Suprapubic skin (tissue), 4 donors: Measurements from ENCODE around the gene YY1. TPM values are rescaled to one million over a fixed set of nuclear protein-coding genes. Genes with fewer than 3 reads are reported as not detected.
"Not testable (repeated sequence)": the region's sequence is repeated elsewhere in the genome, so short reads cannot be mapped to it uniquely, and the experiment has no call there.

ENCODE experiments used
- DNase-seq, 2 donors: peaks; one replicate each; pipeline ENCODE4 v3.0.0-alpha.2; 2019; ENCODE audit warnings: low spot score in 2 of 2
- H3K27ac ChIP-seq: fragments of 200-600 bp; sonication (generic); one replicate; pipeline ENCODE4 v1.5.1; 2019
- H3K27me3 ChIP-seq: fragments of 200-600 bp; sonication (generic); one replicate; pipeline ENCODE4 v1.5.1; 2019
- H3K36me3 ChIP-seq: fragments of 200-600 bp; sonication (generic); one replicate; pipeline ENCODE4 v1.5.1; 2019
- H3K4me1 ChIP-seq: fragments of 200-600 bp; sonication (generic); one replicate; pipeline ENCODE4 v1.5.1; 2019
- H3K4me3 ChIP-seq: fragments of 200-600 bp; sonication (generic); one replicate; pipeline ENCODE4 v1.5.1; 2019; ENCODE audit warnings: mild to moderate bottlenecking
- H3K9me3 ChIP-seq: fragments of 200-600 bp; sonication (generic); one replicate; pipeline ENCODE4 v1.5.1; 2019
- CTCF ChIP-seq, 2 donors: fragments of 200-600 bp in 1 of 2; fragments of 450-650 bp in 1 of 2; sonication (generic) in 1 of 2; IDR thresholded peaks; one replicate each; pipeline ENCODE4 v1.5.1; 2016 to 2019; ENCODE audit warnings: antibody characterized with exemption in 2 of 2, mild to moderate bottlenecking in 1 of 2, moderate library complexity in 1 of 2
- EP300 ChIP-seq: sonication (generic); formaldehyde crosslinking; IDR thresholded peaks from one replicate; pipeline ENCODE4 v1.6.1; 2017; ENCODE audit warnings: antibody characterized with exemption
- POLR2A ChIP-seq, 2 donors: fragments of 450-650 bp; IDR thresholded peaks; one replicate each; pipeline ENCODE4 v1.6.1; 2017; ENCODE audit warnings: antibody characterized with exemption in 2 of 2, mild to moderate bottlenecking in 2 of 2, moderate library complexity in 2 of 2
- POLR2AphosphoS5 ChIP-seq, 3 donors: sonication (generic); formaldehyde crosslinking; IDR thresholded peaks; one replicate each; pipeline ENCODE4 v1.6.1; 2017; ENCODE audit warnings: antibody characterized with exemption in 3 of 3
- WGBS: methylation state at CpG from one replicate; pipeline ENCODE4 v1.1.5; 2018; 5-methylcytosine and 5-hydroxymethylcytosine counted together
- total RNA-seq, 4 donors: library from RNA; depleted of rRNA; stranded (reverse); fragments of >200 nt; gene quantifications; one replicate each; pipeline ENCODE4 v1.1.0, GENCODE V29; 2016

The YY1 gene
- total RNA-seq, 4 donors from 2014 or later: 42.1 to 56.3 (median 48.9) TPM

GRCh38 chr14:100281286-100282082 lies 42.5 kb downstream of the YY1 start:
- H3K27ac ChIP-seq: no peak overlapping the region
- no peak overlapping the region for H3K4me3 ChIP-seq
- WGBS: 54% methylated on average over 11 of the region's 11 CpGs
- peaks cover 48% of the 10 kb centered on the region for H3K4me1 ChIP-seq
- no peaks in the 10 kb centered on the region for H3K9me3 ChIP-seq
- DNase-seq: no peak
- TF ChIP-seq POLR2AphosphoS5 (IDR thresholded peaks at IDR 0.05): no peak
- TF ChIP-seq EP300: no peak
- TF ChIP-seq CTCF (IDR thresholded peaks at IDR 0.05): no peak
- TF ChIP-seq POLR2A (IDR thresholded peaks at IDR 0.05): no peak
- peaks cover 9% of the 10 kb centered on the region for H3K36me3 ChIP-seq
- H3K27me3 ChIP-seq: no peaks in the 10 kb centered on the region

GRCh38 chr14:100282083-100282350 lies 43.1 kb downstream of the YY1 start:
- Histone ChIP-seq H3K4me3 (no peak overlapping the region), H3K4me1 (peaks cover 48% of the 10 kb centered on the region), H3K27ac (no peak overlapping the region), H3K9me3 (no peaks in the 10 kb centered on the region), H3K36me3 (peaks cover 5% of the 10 kb centered on the region), H3K27me3 (no peaks in the 10 kb centered on the region)
- TF ChIP-seq CTCF (IDR thresholded peaks at IDR 0.05): no peak
- TF ChIP-seq POLR2AphosphoS5 (IDR thresholded peaks at IDR 0.05): no peak
- no peak for TF ChIP-seq EP300
- TF ChIP-seq POLR2A (IDR thresholded peaks at IDR 0.05): no peak
- DNase-seq: no peak
- WGBS: 97% methylated on average over 7 of the region's 7 CpGs

- H3K36me3 ChIP-seq: no peaks in the 10 kb centered on the region
- no peaks in the 10 kb centered on the region for H3K27me3 ChIP-seq
- H3K27ac ChIP-seq: peak overlapping the region; percentile 0
- no peak overlapping the region for H3K4me3 ChIP-seq
- no peaks in the 10 kb centered on the region for H3K9me3 ChIP-seq
- no peak for TF ChIP-seq POLR2A (IDR thresholded peaks at IDR 0.05)
- no peak for TF ChIP-seq POLR2AphosphoS5 (IDR thresholded peaks at IDR 0.05)
- TF ChIP-seq CTCF (IDR thresholded peaks at IDR 0.05): no peak
- no peak for TF ChIP-seq EP300
- 80% methylated on average over 9 of the region's 9 CpGs for WGBS
- H3K4me1 ChIP-seq: peaks cover 48% of the 10 kb centered on the region
- DNase-seq: no peak
These were observed 43.9 kb downstream of the YY1 start for GRCh38 chr14:100282766-100283419.

GRCh38 chr14:100283436-100283835 lies 44.5 kb downstream of the YY1 start:
- WGBS: 91% methylated on average over 9 of the region's 9 CpGs

GRCh38 chr14:100283984-100284881 lies 45.3 kb downstream of the YY1 start:
- peak overlapping the region; percentile 91 for H3K27ac ChIP-seq
- peak overlapping the region; percentile 72 for H3K4me3 ChIP-seq
- peaks cover 46% of the 10 kb centered on the region for H3K4me1 ChIP-seq
- H3K36me3 ChIP-seq: no peaks in the 10 kb centered on the region
- H3K9me3 ChIP-seq: no peaks in the 10 kb centered on the region
- no peak for DNase-seq
- 72% methylated on average over 25 of the region's 26 CpGs for WGBS
- no peaks in the 10 kb centered on the region for H3K27me3 ChIP-seq
- no peak for TF ChIP-seq CTCF (IDR thresholded peaks at IDR 0.05)
- no peak for TF ChIP-seq POLR2A (IDR thresholded peaks at IDR 0.05)
- no peak for TF ChIP-seq EP300
- no peak for TF ChIP-seq POLR2AphosphoS5 (IDR thresholded peaks at IDR 0.05)

More at GRCh38 chr14:100283436-100283835, 44.5 kb downstream of the YY1 start:
- H3K4me1 ChIP-seq: peaks cover 46% of the 10 kb centered on the region
- H3K9me3 ChIP-seq, H3K36me3 ChIP-seq, H3K27ac ChIP-seq, DNase-seq, H3K27me3 ChIP-seq, H3K4me3 ChIP-seq: not testable (repeated sequence)
